ENCODE data around the gene RHBG.

GRCh38 chr1:156421939-156422601, 53.1 kb downstream of the RHBG start:
- TF ChIP-seq CTCF (IDR thresholded peaks at IDR 0.05; ENCODE audit: low read depth, low read length) (no peak), MAX (IDR thresholded peaks at IDR 0.05; ENCODE audit: low read depth, low read length) (no peak), MYC (IDR thresholded peaks at IDR 0.05; ENCODE audit: low read depth, low read length) (no peak), POLR2A (IDR thresholded peaks at IDR 0.05; ENCODE audit: extremely low read depth, insufficient read length) (no peak)

All from NB4 (cell line).